Panc1 (cell line): Measurements from ENCODE around the gene PALB2. TPM values are rescaled to one million over a fixed set of nuclear protein-coding genes. Genes with fewer than 3 reads are reported as not detected.
"Not testable (repeated sequence)": the region's sequence is repeated elsewhere in the genome, so short reads cannot be mapped to it uniquely, and the experiment has no call there.

Experiments used
- ATAC-seq: fragments of 200-7000 bp; cut with Tn5 transposase; 2 replicates; pipeline ENCODE4 v1.9.1; 2020; ENCODE audit warnings: mild to moderate bottlenecking, moderate library complexity
- BruUV-seq: library from RNA; stranded (reverse); fragments of 400-500 nt; replicated peaks from 2 replicates; lab custom pipeline; 2021; lab: Mats Ljungman, UMichigan
- CTCF ChIA-PET: fragments of 300-600 bp; sonication (Branson Sonifier 250); formaldehyde crosslinking; loops from one replicate; lab custom pipeline; 2022; ENCODE audit warnings: antibody characterized with exemption; lab: Charles Lee
- POLR2A ChIA-PET: fragments of 300-600 bp; sonication (Branson Sonifier 250); formaldehyde crosslinking; loops from one replicate; lab custom pipeline; 2022; ENCODE audit warnings: antibody characterized with exemption; lab: Charles Lee
- DNase-seq: peaks from one replicate; pipeline ENCODE4 v3.0.0-alpha.2; 2010; ENCODE audit warnings: low read depth, low spot score
- H3K27ac ChIP-seq: 2 replicates; pipeline ENCODE4 v1.5.1; 2011; ENCODE audit warnings: mild to moderate bottlenecking, low read length, inconsistent platforms
- H3K27me3 ChIP-seq: fragments of 200-500 bp; sonication (Bioruptor generic); 2 replicates; pipeline ENCODE4 v1.6.0; 2014; ENCODE audit warnings: low read length, inconsistent platforms; ENCODE audit not compliant: control insufficient read depth, insufficient read depth
- H3K36me3 ChIP-seq: fragments of 200-500 bp; sonication (Bioruptor generic); 2 replicates; pipeline ENCODE4 v1.5.1; 2014; ENCODE audit warnings: inconsistent platforms, mild to moderate bottlenecking, low read length, moderate library complexity; ENCODE audit not compliant: control insufficient read depth, insufficient read depth
- H3K4me1 ChIP-seq: 2 replicates; pipeline ENCODE4 v1.5.1; 2011; ENCODE audit warnings: inconsistent platforms, mild to moderate bottlenecking, low read length, moderate library complexity; ENCODE audit not compliant: control insufficient read depth, insufficient read depth
- H3K4me3 ChIP-seq, 2 experiments: 2 replicates each; pipeline ENCODE4 v1.5.1; 2011 to 2012; ENCODE audit warnings: low read depth in 2 of 2, low read length in 2 of 2, mild to moderate bottlenecking in 2 of 2, inconsistent platforms in 1 of 2, moderate library complexity in 1 of 2
- H3K9me3 ChIP-seq: fragments of 200-500 bp; sonication (Bioruptor generic); 2 replicates; pipeline ENCODE4 v1.5.1; 2014; ENCODE audit warnings: low read depth, mild to moderate bottlenecking, inconsistent platforms, low read length, moderate library complexity; ENCODE audit not compliant: control insufficient read depth, insufficient read depth
- POLR2AphosphoS5 ChIP-seq: IDR thresholded peaks from 2 replicates; pipeline ENCODE4 v1.6.1; 2012; ENCODE audit warnings: mild to moderate bottlenecking, low read depth, low read length, moderate library complexity
- SIN3A ChIP-seq: IDR thresholded peaks from 2 replicates; pipeline ENCODE4 v1.6.1; 2012; ENCODE audit warnings: low read depth, mild to moderate bottlenecking, low read length, moderate library complexity, borderline replicate concordance; ENCODE audit not compliant: insufficient read depth
- in situ Hi-C: cut with HindIII; loops from 2 replicates; pipeline ENCODE4 v1.10.0; 2016; ENCODE audit warnings: low sequenced_read_pairs, low pct_unique_long_range_greater_than_20kb
- intact Hi-C: fragments of 100-400 bp; cut with micrococcal nuclease; formaldehyde crosslinking; loops from one replicate; pipeline ENCODE4 v1.10.0; 2022; ENCODE audit not compliant: unreplicated experiment
- total RNA-seq: library from RNA; stranded (reverse); gene quantifications from one replicate; pipeline ENCODE4 v1.2.1, GENCODE V29; 2021; ENCODE audit not compliant: unreplicated experiment
- TF ChIP-seq, protein P1 (sequence below), 2 experiments: IDR thresholded peaks; 2 replicates each; pipeline ENCODE4 v1.6.1; 2011 to 2012; ENCODE audit warnings: low read depth in 2 of 2, control low read depth in 1 of 2, low read length in 1 of 2, mild to moderate bottlenecking in 1 of 2, moderate library complexity in 1 of 2; ENCODE audit not compliant: insufficient read depth in 1 of 2

PALB2 gene
- total RNA-seq, 1 experiment from 2014 or later: 21.7 TPM

GRCh38 chr16:23587726-23588125, 53.4 kb downstream of the PALB2 start:
- DNase-seq (no peak), ATAC-seq (no peak)
- CTCF ChIA-PET: no interaction called here
- Histone ChIP-seq H3K4me1 (no peaks in the 10 kb centered on the region), H3K27ac (no peak overlapping the region), H3K9me3 (no peaks in the 10 kb centered on the region), H3K36me3 (peaks cover 18% of the 10 kb centered on the region), H3K27me3 (no peaks in the 10 kb centered on the region), H3K4me3 (no peak overlapping the region)
- BruUV-seq: no TSS peak
- in situ Hi-C loops (no loop called here), intact Hi-C loops (no loop called here)
- POLR2A ChIA-PET: no interaction called here
- TF ChIP-seq, protein P1, sequence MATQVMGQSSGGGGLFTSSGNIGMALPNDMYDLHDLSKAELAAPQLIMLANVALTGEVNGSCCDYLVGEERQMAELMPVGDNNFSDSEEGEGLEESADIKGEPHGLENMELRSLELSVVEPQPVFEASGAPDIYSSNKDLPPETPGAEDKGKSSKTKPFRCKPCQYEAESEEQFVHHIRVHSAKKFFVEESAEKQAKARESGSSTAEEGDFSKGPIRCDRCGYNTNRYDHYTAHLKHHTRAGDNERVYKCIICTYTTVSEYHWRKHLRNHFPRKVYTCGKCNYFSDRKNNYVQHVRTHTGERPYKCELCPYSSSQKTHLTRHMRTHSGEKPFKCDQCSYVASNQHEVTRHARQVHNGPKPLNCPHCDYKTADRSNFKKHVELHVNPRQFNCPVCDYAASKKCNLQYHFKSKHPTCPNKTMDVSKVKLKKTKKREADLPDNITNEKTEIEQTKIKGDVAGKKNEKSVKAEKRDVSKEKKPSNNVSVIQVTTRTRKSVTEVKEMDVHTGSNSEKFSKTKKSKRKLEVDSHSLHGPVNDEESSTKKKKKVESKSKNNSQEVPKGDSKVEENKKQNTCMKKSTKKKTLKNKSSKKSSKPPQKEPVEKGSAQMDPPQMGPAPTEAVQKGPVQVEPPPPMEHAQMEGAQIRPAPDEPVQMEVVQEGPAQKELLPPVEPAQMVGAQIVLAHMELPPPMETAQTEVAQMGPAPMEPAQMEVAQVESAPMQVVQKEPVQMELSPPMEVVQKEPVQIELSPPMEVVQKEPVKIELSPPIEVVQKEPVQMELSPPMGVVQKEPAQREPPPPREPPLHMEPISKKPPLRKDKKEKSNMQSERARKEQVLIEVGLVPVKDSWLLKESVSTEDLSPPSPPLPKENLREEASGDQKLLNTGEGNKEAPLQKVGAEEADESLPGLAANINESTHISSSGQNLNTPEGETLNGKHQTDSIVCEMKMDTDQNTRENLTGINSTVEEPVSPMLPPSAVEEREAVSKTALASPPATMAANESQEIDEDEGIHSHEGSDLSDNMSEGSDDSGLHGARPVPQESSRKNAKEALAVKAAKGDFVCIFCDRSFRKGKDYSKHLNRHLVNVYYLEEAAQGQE (IDR thresholded peaks at IDR 0.05; ENCODE audit: insufficient read depth in 1 of 2, low read depth in 2 of 2, low read length in 1 of 2): no peak

- DNase-seq: no peak
- Histone ChIP-seq H3K4me1 (no peaks in the 10 kb centered on the region), H3K27me3 (no peaks in the 10 kb centered on the region), H3K4me3 (no peak overlapping the region), H3K36me3 (peaks cover 23% of the 10 kb centered on the region), H3K27ac (no peak overlapping the region), H3K9me3 (no peaks in the 10 kb centered on the region)
- in situ Hi-C loops (no loop called here), intact Hi-C loops (no loop called here)
- ChIA-PET CTCF (no interaction called here), POLR2A (no interaction called here)
- no TSS peak for BruUV-seq
- ATAC-seq: peak; percentile 52; the same call in 1 of the 2 replicates
- TF ChIP-seq SIN3A (no peak), POLR2AphosphoS5 (no peak)
- TF ChIP-seq, protein P1 (IDR thresholded peaks at IDR 0.05; ENCODE audit: insufficient read depth in 1 of 2, low read depth in 2 of 2, low read length in 1 of 2): no peak
Observed at GRCh38 chr16:23584186-23585076, 56.7 kb downstream of the PALB2 start.

DNA sequence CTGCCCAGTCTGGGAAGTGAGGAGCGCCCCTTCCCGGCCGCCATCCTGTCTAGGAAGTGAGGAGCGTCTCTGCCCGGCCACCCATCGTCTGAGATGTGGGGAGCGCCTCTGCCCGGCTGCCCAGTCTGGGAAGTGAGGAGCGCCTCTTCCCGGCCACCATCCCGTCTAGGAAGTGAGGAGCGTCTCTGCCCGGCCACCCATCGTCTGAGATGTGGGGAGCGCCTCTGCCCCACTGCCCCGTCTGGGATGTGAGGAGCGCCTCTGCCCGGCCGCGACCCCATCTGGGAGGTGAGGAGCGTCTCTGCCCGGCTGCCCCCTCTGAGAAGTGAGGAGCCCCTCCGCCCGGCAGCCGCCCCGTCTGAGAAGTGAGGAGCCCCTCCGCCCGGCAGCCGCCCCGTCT, 57.8 kb downstream of the PALB2 start:
- peaks cover 19% of the 10 kb centered on the region for H3K36me3 ChIP-seq
- intact Hi-C loops, H3K4me3 ChIP-seq, H3K27ac ChIP-seq, CTCF ChIA-PET, POLR2A ChIA-PET, BruUV-seq, H3K27me3 ChIP-seq, H3K9me3 ChIP-seq, DNase-seq, H3K4me1 ChIP-seq, ATAC-seq, in situ Hi-C loops: not testable (repeated sequence)
